GM21825 (cell line): ENCODE results near the gene RTN4IP1.
A peak's percentile ranks its signal among the peaks of the same experiment; 100 is the strongest.
"Not testable (repeated sequence)": the region's sequence is repeated elsewhere in the genome, so short reads cannot be mapped to it uniquely, and the experiment has no call there.

Source experiments
- ATAC-seq: cut with Tn5 transposase; IDR thresholded peaks from one replicate; pipeline ENCODE4 v1.9.1; 2021; ENCODE audit warnings: mild to moderate bottlenecking, moderate library complexity; ENCODE audit not compliant: unreplicated experiment

The RTN4IP1 gene

DNA sequence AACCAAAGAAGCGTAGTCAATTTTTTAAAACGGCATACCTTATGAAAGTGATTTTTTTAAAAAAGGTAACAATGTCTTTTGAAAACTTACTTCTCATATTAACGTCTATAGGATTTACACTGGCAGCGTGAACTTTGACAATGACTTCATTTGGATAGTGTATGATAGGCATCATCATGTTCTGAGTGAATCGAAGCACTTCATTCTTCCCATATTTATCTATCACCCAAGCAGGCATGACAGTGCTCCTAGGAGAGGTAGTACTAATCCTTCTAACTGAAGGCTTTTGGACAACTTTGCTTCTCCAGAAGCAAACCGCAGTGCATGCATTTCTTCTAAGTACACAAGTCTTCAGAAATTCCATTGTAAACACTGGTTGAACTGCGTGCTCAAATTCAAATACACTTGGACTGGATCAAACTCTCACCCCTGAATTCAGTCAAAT lies 618 bp downstream of the RTN4IP1 start:
- ATAC-seq: peak; percentile 10

DNA sequence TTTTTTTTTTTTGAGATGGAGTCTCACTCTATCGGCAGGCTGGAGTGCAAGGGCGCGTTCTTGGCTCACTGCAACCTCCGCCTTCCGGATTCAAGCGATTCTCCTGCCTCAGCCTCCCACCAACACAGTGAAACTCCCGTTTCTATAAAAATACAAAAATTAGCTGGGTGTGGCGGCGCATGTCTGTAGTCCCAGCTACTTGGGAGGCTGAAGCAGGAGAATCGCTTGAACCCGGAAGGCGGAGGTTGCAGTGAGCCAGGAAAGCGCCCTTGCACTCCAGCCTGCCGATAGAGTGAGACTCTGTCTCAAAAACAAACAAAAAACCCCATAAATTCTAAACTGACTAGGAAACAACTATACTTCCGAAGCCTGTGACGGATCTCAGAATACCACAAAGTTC lies 1.5 kb downstream of the RTN4IP1 start:
- ATAC-seq: not testable (repeated sequence)

DNA sequence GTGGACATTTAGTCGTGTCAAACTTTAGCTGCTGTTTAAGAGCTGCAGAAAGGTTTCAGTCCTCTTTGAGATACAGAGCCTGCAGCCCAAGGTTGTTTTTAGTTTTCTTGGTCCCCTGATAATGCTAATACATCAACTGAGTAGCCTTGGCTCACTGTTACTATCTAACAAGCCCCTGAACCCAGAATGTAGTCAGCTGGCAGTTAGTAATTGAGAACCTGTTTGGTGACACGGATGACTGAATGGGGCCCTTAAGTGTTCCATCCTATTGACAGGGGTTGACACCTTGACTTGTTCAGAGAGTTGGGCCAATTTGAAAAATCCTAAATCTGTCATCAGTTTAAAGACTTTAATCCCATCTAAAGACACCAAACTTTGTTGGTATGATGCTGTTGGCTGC lies 2.8 kb downstream of the RTN4IP1 start:
- peak; percentile 28 for ATAC-seq

DNA sequence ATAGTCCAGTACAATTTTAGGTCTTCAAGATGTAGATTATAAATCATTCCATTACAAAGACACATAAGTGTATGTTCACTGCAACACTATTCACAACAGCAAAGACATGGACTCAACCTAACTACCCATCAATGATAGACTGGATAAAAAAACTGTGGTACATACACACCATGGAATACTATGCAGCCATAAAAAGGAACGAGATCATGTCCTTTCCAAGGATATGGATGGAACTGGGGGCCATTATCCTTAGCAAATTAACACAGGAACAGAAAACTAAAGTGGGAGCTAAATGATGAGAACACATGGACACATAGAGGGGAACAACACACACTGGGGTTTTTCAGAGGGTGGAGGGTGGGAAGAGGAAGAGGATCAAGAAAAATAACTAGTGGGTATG lies 6.3 kb downstream of the RTN4IP1 start:
- ATAC-seq: no peak

- no peak for ATAC-seq
These were observed 6.9 kb downstream of the RTN4IP1 start for GRCh38 chr6:106622412-106622811.

GRCh38 chr6:106620931-106621672 lies 8.2 kb downstream of the RTN4IP1 start:
- ATAC-seq: no peak

- ATAC-seq: no peak
These were observed 10.1 kb downstream of the RTN4IP1 start for GRCh38 chr6:106619223-106619622.

DNA sequence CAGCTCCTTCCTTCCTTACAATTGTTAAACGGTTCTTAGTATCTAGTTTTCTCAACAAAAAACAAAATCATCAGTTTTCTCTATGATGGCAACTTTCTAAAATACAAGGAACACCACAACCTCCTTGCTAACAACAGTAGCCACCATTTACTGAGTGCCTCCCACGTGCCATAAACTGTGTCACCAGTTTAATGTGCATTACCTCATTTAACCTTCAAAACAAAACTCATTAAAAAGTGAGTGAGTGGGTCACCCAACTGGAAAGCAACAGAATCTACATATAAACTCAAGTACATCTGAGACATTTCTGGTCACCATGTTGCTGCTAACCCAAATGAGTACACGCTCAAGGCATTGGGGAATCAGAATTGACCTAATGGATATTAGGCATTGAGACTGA lies 11.0 kb downstream of the RTN4IP1 start:
- ATAC-seq: no peak

GRCh38 chr6:106617857-106618256 lies 11.4 kb downstream of the RTN4IP1 start:
- no peak for ATAC-seq

GRCh38 chr6:106617302-106617701 lies 12.0 kb downstream of the RTN4IP1 start:
- peak; percentile 71 for ATAC-seq

DNA sequence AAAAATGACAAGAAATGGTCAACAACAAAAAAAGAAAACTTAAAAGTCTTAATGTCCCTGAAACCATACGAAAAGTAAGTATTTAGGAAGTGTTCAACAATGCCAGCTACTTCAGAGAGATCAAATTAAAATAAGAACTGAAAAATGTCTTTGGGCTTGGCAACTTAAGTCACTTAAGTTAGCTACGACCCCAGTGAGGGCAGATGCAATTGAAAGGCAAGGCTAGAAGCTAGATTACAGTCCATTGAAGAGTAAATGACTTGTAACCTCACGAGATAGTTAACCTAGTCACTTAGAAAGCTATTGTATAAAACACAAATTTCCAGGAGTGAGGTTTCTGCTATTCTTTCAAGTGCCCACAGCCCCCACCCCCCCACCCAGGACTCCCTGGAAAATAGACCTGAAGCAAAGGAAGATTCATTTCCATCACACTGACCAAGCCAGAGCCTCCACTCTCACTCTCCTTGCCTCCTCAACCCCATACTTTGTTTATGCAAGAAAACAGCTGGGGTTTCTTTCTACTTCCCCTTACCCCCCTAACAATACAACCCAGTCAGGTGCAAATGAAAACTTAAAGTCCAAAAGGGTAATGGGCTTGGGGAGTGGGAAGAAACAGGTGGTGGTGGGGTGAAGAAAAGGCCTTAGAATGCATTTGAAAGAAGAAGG lies 14.6 kb downstream of the RTN4IP1 start:
- no peak for ATAC-seq

- no peak for ATAC-seq
These were observed 15.1 kb downstream of the RTN4IP1 start for GRCh38 chr6:106614166-106614565.

DNA sequence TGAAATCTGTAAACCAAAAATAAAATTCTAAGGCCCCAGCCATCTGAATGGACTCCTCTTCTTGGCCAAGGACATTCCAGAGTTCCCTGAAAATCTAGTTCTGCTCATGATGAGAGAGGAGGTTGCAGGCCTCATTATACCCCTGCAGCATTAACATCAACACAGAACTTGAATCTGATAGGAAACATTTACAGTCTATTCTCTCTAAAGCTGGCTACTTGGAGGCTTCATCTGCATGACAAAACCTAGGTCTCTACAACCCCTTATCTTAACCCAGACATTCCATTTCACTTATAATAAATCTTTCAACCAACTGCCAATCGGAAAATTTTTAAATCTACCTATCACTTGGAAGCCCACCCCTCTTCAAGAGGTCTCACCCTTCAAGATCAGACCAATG lies 15.7 kb downstream of the RTN4IP1 start:
- no peak for ATAC-seq

GRCh38 chr6:106612671-106613416 lies 16.5 kb downstream of the RTN4IP1 start:
- ATAC-seq: no peak

- ATAC-seq: no peak
These were observed 18.3 kb downstream of the RTN4IP1 start for GRCh38 chr6:106611030-106611429.

GRCh38 chr6:106609699-106610098 lies 19.6 kb downstream of the RTN4IP1 start:
- ATAC-seq: no peak

DNA sequence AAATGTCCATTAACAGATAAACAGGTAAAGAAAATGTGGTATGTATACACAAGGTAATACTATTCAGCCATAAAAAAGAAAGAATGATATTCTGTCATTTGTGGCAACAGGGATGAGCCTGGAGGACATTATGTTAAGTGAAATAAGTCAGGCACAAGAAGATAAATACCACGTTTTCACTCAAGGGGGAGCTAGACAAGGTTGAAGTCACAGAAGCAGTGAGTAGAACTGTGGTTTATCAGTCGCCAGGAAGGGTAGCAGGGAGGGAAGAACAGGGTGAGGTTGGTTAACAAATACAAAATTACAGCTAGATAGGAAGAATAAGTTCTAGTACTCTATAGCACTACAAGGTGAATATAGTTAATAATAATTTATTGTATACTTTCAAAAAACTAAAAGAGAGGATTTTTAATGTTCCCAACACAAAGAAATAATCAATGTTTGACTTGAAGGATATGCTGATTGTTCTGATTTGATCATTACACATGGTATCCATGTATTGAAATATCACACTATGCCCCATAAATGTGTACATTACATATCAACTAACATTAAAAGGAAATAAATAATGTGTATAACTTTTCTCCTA lies 21.1 kb downstream of the RTN4IP1 start:
- ATAC-seq: peak; percentile 77

DNA sequence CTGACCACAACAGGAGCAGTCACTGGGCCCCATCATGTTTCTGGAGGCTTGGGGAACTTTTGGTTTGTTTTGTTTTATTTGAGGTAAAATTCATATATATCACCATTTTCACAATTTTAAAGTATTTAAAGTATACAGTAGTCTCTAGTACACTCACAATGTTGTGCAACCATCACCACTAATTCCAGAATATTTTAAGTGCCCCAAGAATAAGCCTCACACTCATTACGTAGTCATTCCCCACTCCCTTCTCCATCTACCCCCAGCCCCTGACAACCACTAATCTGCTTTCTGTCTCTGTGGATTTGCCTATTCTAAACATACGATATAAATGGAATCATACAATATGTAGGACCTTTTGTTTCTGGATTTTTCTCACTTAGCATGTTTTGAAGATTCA lies 29.0 kb downstream of the RTN4IP1 start:
- no peak for ATAC-seq

DNA sequence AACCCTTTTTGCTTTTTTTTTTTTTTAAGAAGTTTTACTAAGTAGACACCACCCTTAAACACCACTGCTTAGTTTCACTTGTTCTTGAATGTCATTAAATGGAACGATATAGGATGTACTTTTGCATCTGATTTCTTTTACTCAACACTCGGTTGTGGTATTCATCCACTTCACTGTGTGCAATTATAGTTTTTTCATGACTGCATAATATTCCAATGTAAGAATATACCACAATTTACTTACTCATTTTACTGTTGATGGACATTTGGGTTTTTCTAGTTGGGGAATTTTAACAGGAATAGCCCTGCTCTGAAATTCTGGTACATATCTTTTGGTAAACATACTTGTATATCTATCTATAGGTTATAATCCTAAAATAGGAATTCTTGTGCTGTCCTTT lies 29.9 kb downstream of the RTN4IP1 start:
- no peak for ATAC-seq

GRCh38 chr6:106591111-106591825 lies 38.0 kb downstream of the RTN4IP1 start:
- ATAC-seq: no peak

GRCh38 chr6:106588937-106589336 lies 40.4 kb downstream of the RTN4IP1 start:
- not testable (repeated sequence) for ATAC-seq
